ENCODE results near the gene VPS13D.

DNA sequence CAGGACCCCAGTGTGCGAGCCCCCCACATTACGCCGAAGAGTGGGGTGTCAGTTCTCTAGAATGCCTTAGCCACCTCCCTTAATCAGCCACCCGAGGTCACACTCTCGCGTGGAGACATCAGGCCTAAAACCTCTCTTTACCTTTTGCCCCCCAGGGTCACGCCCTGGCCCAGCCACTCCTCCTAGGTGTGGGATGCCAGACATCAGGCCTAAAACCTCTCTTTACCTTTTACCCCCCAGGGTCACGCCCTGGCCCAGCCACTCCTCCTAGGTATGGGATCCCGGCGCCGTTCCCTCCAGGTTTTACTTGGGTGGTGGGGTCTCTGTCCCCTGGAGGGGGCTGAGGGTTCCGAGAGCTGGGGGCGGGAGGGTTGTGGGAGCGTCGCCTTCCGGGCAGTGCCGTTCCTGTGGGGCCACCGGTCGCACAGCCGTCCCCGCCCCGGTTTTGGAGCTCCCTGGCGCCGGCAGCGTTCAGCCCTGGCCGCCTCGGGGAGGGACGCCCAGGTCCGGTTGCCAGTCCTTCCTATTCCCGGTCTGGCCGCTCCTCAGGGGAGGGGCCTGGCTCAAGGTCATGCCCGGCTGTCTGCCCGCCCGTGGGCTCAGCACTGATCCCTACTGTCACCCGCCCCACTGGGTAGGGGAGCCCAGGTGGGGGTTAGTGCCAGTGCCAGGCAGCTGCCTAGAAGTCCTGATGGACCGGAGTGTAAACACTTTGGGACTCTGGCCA lies 882 bp downstream of the VPS13D start:
- TF ChIP-seq EZH2 (optimal IDR thresholded peaks at IDR 0.05; ENCODE audit: low read depth, low read length) (no peak), EZH2phosphoT487 (IDR thresholded peaks at IDR 0.05; ENCODE audit: low read length) (no peak)
- TF ChIP-seq, protein P1, sequence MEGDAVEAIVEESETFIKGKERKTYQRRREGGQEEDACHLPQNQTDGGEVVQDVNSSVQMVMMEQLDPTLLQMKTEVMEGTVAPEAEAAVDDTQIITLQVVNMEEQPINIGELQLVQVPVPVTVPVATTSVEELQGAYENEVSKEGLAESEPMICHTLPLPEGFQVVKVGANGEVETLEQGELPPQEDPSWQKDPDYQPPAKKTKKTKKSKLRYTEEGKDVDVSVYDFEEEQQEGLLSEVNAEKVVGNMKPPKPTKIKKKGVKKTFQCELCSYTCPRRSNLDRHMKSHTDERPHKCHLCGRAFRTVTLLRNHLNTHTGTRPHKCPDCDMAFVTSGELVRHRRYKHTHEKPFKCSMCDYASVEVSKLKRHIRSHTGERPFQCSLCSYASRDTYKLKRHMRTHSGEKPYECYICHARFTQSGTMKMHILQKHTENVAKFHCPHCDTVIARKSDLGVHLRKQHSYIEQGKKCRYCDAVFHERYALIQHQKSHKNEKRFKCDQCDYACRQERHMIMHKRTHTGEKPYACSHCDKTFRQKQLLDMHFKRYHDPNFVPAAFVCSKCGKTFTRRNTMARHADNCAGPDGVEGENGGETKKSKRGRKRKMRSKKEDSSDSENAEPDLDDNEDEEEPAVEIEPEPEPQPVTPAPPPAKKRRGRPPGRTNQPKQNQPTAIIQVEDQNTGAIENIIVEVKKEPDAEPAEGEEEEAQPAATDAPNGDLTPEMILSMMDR (IDR thresholded peaks at IDR 0.05; ENCODE audit: low read length): no peak
